GM21717 (cell line): ENCODE results near the gene INTS6L.
"Not testable (repeated sequence)": the region's sequence is repeated elsewhere in the genome, so short reads cannot be mapped to it uniquely, and the experiment has no call there.

Experiments
- ATAC-seq: cut with Tn5 transposase; IDR thresholded peaks from one replicate; pipeline ENCODE4 v1.9.1; 2021; ENCODE audit warnings: mild to moderate bottlenecking, moderate library complexity; ENCODE audit not compliant: unreplicated experiment

Gene INTS6L

GRCh38 chrX:135595543-135595942, 75.1 kb downstream of the INTS6L start:
- no peak for ATAC-seq

- no peak for ATAC-seq
Observed at GRCh38 chrX:135596495-135596894, 76.0 kb downstream of the INTS6L start.

DNA sequence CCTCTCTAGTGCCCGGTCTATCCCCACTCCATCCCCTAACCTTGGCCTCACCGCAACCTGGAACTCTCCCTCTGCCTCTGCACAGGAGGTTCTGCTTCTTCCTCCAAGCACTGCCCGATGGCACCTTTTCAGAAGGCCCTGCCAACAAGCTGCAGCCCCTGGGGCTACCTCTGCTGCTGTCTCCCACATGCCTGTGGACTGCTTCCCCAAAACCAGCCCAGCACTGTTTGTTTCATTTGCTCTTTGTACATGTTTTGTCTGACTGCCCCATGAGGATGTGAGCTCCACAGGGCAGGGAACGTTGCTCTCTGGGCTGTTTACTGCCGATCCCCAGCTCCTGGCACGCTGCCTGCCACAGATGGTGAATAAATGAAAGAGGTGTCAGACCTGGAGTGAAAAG, 85.4 kb downstream of the INTS6L start:
- ATAC-seq = no peak

- ATAC-seq = not testable (repeated sequence)
Observed at GRCh38 chrX:135624408-135625204, 104.1 kb downstream of the INTS6L start.

- no peak for ATAC-seq
Observed at GRCh38 chrX:135625995-135626394, 105.5 kb downstream of the INTS6L start.

DNA sequence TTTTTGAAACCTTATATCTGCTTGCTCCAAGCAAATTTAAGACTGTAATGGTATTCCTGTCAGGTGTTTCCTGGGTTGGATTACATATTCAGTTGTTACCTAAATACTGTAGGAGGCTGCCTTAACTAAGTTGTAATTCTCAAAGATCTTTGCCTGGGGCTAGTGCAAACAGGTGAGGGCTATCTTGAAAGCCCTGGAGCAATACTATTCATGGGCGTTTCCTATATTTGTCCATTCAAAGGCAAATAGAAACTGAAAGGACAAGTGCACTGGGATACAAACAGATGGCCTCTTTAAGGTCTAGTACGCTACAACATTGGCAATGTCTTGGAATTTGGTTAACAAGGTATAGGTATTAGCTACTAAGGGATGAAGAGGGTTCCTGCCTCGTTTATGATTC, 108.9 kb downstream of the INTS6L start:
- no peak for ATAC-seq
